Activated T-cell treated with anti-CD3 and anti-CD28 coated beads, Interleukin-2, amount 50 U/mL, for 4 hours (primary cell): ENCODE results near the gene SLC22A23. TPM values are rescaled to one million over a fixed set of nuclear protein-coding genes. Genes with fewer than 3 reads are reported as not detected.

ENCODE experiments used
- ATAC-seq, 2 donors: fragments of 200-7000 bp; cut with Tn5 transposase; one replicate each; pipeline ENCODE4 v1.10.0; 2021
- DNase-seq: peaks from one replicate; pipeline ENCODE4 v3.0.0-alpha.2; 2020
- H3K27me3 Mint-ChIP-seq: one replicate; pipeline ENCODE4 v1.8.0; 2021; ENCODE audit warnings: low read depth, mixed read lengths
- H3K36me3 Mint-ChIP-seq: one replicate; pipeline ENCODE4 v1.8.0; 2022; ENCODE audit warnings: mixed read lengths; ENCODE audit not compliant: insufficient read depth
- H3K4me1 Mint-ChIP-seq: one replicate; pipeline ENCODE4 v1.8.0; 2021; ENCODE audit warnings: low read depth, mixed read lengths
- H3K4me3 Mint-ChIP-seq: one replicate; pipeline ENCODE4 v1.8.0; 2021; ENCODE audit warnings: mild to moderate bottlenecking, moderate library complexity, mixed read lengths
- H3K9me3 Mint-ChIP-seq: one replicate; pipeline ENCODE4 v1.8.0; 2021; ENCODE audit warnings: mixed read lengths
- total RNA-seq, 3 donors: library from RNA; stranded (reverse); gene quantifications; one replicate each; pipeline ENCODE4 v1.2.1, GENCODE V29; 2021

SLC22A23 gene
- total RNA-seq, 3 donors from 2014 or later, result 0.50 to 1.2 (median 0.54) TPM

- Mint-ChIP-seq H3K9me3 (no peaks in the 10 kb centered on the region), H3K4me3 (no peak overlapping the region), H3K4me1 (no peaks in the 10 kb centered on the region), H3K27me3 (peaks cover 8% of the 10 kb centered on the region), H3K36me3 (no peaks in the 10 kb centered on the region)
- no peak for ATAC-seq
- no peak for DNase-seq
Measured at GRCh38 chr6:3294396-3294795, 162.5 kb downstream of the SLC22A23 start.

- DNase-seq, result no peak
- peaks cover 8% of the 10 kb centered on the region for H3K27me3 Mint-ChIP-seq
- no peak for ATAC-seq
- no peaks in the 10 kb centered on the region for H3K4me1 Mint-ChIP-seq
- no peaks in the 10 kb centered on the region for H3K36me3 Mint-ChIP-seq
- no peaks in the 10 kb centered on the region for H3K9me3 Mint-ChIP-seq
- H3K4me3 Mint-ChIP-seq, result no peak overlapping the region
Measured at GRCh38 chr6:3293271-3294155, 163.3 kb downstream of the SLC22A23 start.

- H3K9me3 Mint-ChIP-seq, result no peaks in the 10 kb centered on the region
- no peak overlapping the region for H3K4me3 Mint-ChIP-seq
- no peaks in the 10 kb centered on the region for H3K4me1 Mint-ChIP-seq
- DNase-seq, result no peak
- peaks cover 3% of the 10 kb centered on the region for H3K27me3 Mint-ChIP-seq
- no peak for ATAC-seq
- H3K36me3 Mint-ChIP-seq, result no peaks in the 10 kb centered on the region
Measured at GRCh38 chr6:3292431-3293197, 164.2 kb downstream of the SLC22A23 start.

- ATAC-seq, result no peak
- H3K4me1 Mint-ChIP-seq, result no peaks in the 10 kb centered on the region
- no peaks in the 10 kb centered on the region for H3K36me3 Mint-ChIP-seq
- no peak overlapping the region for H3K4me3 Mint-ChIP-seq
- DNase-seq, result no peak
- H3K27me3 Mint-ChIP-seq, result peaks cover 3% of the 10 kb centered on the region
- no peaks in the 10 kb centered on the region for H3K9me3 Mint-ChIP-seq
Measured at GRCh38 chr6:3291987-3292386, 164.9 kb downstream of the SLC22A23 start.

GRCh38 chr6:3291346-3291745 is 165.5 kb downstream of the SLC22A23 start:
- Mint-ChIP-seq H3K36me3 (no peaks in the 10 kb centered on the region), H3K4me3 (no peak overlapping the region), H3K4me1 (no peaks in the 10 kb centered on the region), H3K27me3 (peaks cover 3% of the 10 kb centered on the region), H3K9me3 (no peaks in the 10 kb centered on the region)
- DNase-seq (no peak), ATAC-seq (no peak)

GRCh38 chr6:3290931-3291211 is 166.0 kb downstream of the SLC22A23 start:
- Mint-ChIP-seq H3K9me3 (no peaks in the 10 kb centered on the region), H3K4me1 (no peaks in the 10 kb centered on the region), H3K4me3 (no peak overlapping the region), H3K36me3 (no peaks in the 10 kb centered on the region), H3K27me3 (peaks cover 3% of the 10 kb centered on the region)
- DNase-seq (no peak), ATAC-seq (no peak)

- H3K9me3 Mint-ChIP-seq, result no peaks in the 10 kb centered on the region
- DNase-seq (no peak), ATAC-seq (no peak)
- no peak overlapping the region for H3K4me3 Mint-ChIP-seq
- no peaks in the 10 kb centered on the region for H3K4me1 Mint-ChIP-seq
- peaks cover 1% of the 10 kb centered on the region for H3K27me3 Mint-ChIP-seq
- H3K36me3 Mint-ChIP-seq, result no peaks in the 10 kb centered on the region
Measured at GRCh38 chr6:3290149-3290930, 166.5 kb downstream of the SLC22A23 start.

- ATAC-seq (no peak), DNase-seq (no peak)
- Mint-ChIP-seq H3K9me3 (no peaks in the 10 kb centered on the region), H3K27me3 (no peaks in the 10 kb centered on the region), H3K4me3 (no peak overlapping the region), H3K4me1 (no peaks in the 10 kb centered on the region), H3K36me3 (no peaks in the 10 kb centered on the region)
Measured at GRCh38 chr6:3289664-3290055, 167.2 kb downstream of the SLC22A23 start.

- Mint-ChIP-seq H3K27me3 (no peaks in the 10 kb centered on the region), H3K4me3 (no peak overlapping the region), H3K4me1 (no peaks in the 10 kb centered on the region), H3K9me3 (no peaks in the 10 kb centered on the region), H3K36me3 (no peaks in the 10 kb centered on the region)
- DNase-seq (no peak), ATAC-seq (no peak)
Measured at GRCh38 chr6:3288711-3289663, 167.9 kb downstream of the SLC22A23 start.

GRCh38 chr6:3287976-3288707 is 168.7 kb downstream of the SLC22A23 start:
- DNase-seq (no peak), ATAC-seq (no peak)
- Mint-ChIP-seq H3K4me3 (no peak overlapping the region), H3K27me3 (no peaks in the 10 kb centered on the region), H3K36me3 (no peaks in the 10 kb centered on the region), H3K9me3 (no peaks in the 10 kb centered on the region), H3K4me1 (no peaks in the 10 kb centered on the region)

GRCh38 chr6:3287308-3287707 is 169.5 kb downstream of the SLC22A23 start:
- H3K4me1 Mint-ChIP-seq, result no peaks in the 10 kb centered on the region
- DNase-seq (no peak), ATAC-seq (no peak)
- H3K9me3 Mint-ChIP-seq, result no peaks in the 10 kb centered on the region
- H3K36me3 Mint-ChIP-seq, result no peaks in the 10 kb centered on the region
- H3K27me3 Mint-ChIP-seq, result no peaks in the 10 kb centered on the region
- H3K4me3 Mint-ChIP-seq, result no peak overlapping the region

- ATAC-seq, result no peak
- Mint-ChIP-seq H3K4me1 (no peaks in the 10 kb centered on the region), H3K27me3 (no peaks in the 10 kb centered on the region), H3K36me3 (no peaks in the 10 kb centered on the region), H3K4me3 (no peak overlapping the region), H3K9me3 (no peaks in the 10 kb centered on the region)
- no peak for DNase-seq
Measured at GRCh38 chr6:3286641-3287171, 170.1 kb downstream of the SLC22A23 start.

GRCh38 chr6:3285732-3286131 is 171.1 kb downstream of the SLC22A23 start:
- H3K9me3 Mint-ChIP-seq, result no peaks in the 10 kb centered on the region
- ATAC-seq (no peak), DNase-seq (no peak)
- no peak overlapping the region for H3K4me3 Mint-ChIP-seq
- H3K27me3 Mint-ChIP-seq, result no peaks in the 10 kb centered on the region
- peaks cover 2% of the 10 kb centered on the region for H3K36me3 Mint-ChIP-seq
- H3K4me1 Mint-ChIP-seq, result no peaks in the 10 kb centered on the region
